Endometrial microvascular endothelial cells (primary cell): ENCODE data around the gene MAPK1IP1L. TPM values are rescaled to one million over a fixed set of nuclear protein-coding genes. Genes with fewer than 3 reads are reported as not detected.

Experiments
- in situ Hi-C: cut with HindIII; loops from 2 replicates; pipeline ENCODE4 v1.10.0; 2017; ENCODE audit warnings: low sequenced_read_pairs, low pct_unique_long_range_greater_than_20kb; ENCODE audit errors: inconsistent ontology term
- total RNA-seq: library from RNA; depleted of rRNA; stranded (reverse); fragments of >200 nt; gene quantifications from one replicate; pipeline ENCODE4 v1.2.3, GENCODE V29; 2015; ENCODE audit errors: inconsistent ontology term

MAPK1IP1L gene
- total RNA-seq, 1 donor from 2014 or later: 104 TPM

DNA sequence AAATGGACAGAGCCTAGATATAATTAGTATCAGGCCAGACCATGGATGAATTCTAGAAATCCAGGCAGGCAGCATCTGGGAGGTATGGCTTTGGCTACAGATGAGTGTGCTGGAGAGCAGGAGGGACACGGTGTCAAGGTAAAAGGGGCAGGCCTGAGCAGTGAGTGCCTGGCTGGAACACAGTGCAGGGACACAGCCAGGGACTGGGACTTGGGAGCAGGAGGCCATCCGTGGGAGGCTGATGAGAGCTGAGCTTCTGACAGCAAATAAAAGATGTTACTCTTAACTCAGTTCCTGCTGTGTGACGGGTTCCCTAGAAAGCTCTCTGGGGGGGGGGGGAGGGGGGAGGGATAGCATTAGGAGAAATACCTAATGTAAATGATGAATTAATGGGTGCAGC, 64.0 kb downstream of the MAPK1IP1L start:
- in situ Hi-C loops: no loop called here

DNA sequence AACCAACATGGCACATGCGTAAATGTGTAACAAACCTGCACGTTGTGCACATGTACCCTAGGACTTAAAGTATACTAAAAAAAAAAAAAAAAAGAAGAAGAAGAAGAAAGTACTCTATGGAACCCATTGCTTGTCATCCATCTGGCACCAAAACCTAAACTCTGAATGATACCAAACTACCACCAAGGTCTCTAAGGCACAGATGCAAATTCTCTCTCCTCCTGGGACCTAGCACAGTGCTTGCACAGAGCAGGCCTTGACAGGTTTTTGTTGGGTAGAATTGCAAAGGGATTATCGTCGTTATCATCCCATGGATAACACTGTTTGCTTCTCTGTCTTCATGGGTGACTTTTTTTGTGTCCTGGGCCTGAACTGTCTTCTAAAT, 64.4 kb downstream of the MAPK1IP1L start:
- in situ Hi-C loops: no loop called here

DNA sequence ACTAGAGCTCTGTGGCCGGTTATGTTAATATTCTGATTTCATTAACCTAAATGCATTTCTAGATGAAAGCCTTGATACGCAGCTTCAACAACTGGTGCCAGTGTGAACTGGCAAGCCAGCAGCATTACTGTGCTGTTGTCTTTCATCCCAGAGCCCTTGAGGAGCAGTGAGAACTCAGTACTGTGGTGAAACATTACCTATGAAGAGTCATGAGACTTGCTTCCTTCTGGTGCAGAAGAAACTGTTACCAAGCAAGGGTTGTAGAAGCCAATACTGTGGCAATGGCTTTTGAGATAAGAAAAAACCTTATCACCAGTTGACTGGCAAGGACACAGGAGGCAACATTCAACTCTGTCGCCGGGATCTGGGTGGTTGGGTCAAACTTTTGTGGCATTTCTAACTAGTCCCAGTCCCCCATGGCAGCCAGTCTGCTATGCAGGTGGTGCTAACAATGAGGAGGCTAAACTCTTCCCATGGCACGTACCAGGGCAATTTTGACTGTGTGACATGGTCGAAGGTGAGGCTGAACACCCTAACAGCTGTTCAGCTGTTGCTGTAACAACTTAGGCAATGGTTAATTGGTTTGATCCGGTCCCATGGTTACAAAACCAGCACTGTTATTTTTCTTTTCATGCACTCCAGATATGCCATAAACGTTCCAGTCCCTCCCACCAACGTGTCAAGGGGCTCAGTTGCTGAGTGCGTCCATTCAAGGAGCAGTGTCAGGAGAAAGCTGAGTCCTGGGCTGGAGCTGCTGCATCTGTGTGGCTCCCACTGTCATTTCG, 65.0 kb downstream of the MAPK1IP1L start:
- in situ Hi-C loops: no loop called here

DNA sequence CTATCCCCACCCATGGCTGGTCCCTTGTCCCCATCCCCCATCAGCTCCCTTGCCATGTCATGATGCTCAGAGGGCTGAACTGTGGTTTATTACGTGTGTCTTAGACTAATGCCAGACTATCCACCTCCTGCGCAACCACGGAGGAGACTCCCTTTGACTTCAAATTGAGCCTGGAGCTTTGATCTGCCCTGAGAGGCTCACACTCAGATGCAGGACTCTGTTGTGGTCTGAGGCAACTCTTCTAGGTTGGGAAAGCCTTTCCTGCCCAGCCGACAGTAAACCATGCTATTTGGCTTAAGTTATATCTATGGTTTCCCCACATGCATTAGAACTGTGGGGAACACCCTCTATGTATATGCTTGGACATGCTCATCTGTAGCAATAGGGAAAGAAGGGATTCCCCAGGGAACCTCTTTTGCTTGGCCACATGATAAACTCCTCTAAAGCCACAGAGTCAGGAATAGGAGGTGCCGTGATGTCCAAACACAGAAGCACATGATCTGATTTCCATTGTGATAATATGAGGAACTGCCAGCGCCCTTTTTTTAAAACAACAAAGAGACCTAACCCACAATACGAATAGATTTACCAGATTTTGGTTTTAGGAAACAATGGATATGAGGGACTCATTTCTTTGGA, 66.5 kb downstream of the MAPK1IP1L start:
- in situ Hi-C loops: no loop called here

DNA sequence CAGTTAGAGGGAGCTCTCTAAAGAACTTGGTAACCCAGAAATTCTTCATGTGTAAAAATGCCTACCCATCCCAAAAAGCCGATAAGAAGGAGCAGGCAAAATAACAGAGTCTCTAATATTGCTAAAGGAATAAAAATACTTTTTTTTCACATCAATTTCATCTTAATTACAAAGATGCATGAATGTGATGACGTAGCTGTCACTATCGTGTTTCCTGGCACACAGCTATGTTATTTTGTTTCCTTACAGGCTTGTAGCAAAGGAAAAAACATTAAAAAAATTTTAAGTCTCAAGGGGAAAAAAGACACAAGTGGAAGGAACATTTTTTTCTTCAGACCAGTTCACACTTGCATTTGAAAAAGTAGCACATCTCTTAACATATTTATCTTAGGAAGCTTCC, 67.3 kb downstream of the MAPK1IP1L start:
- in situ Hi-C loops: no loop called here

Other genes with a start within 250 kb of the MAPK1IP1L start
- 9.9 TPM for gene GCH1, start 148.8 kb upstream of the MAPK1IP1L start, total RNA-seq
- gene WDHD1, start 24.5 kb upstream of the MAPK1IP1L start, total RNA-seq: 12.6 TPM
- gene SOCS4, start 24.4 kb upstream of the MAPK1IP1L start, total RNA-seq: 16.1 TPM
- 86.0 TPM for gene LGALS3, start 77.6 kb downstream of the MAPK1IP1L start, total RNA-seq
- 62.4 TPM for gene DLGAP5, start 139.9 kb downstream of the MAPK1IP1L start, total RNA-seq
- gene FBXO34, start 219.8 kb downstream of the MAPK1IP1L start, total RNA-seq: 16.5 TPM